Glomerular visceral epithelial cell (primary cell): ENCODE data around the gene FN1.
"Not testable (repeated sequence)": the region's sequence is repeated elsewhere in the genome, so short reads cannot be mapped to it uniquely, and the experiment has no call there.

Source experiments
- DNase-seq: peaks from one replicate; pipeline ENCODE4 v3.0.0-alpha.2; 2016; ENCODE audit errors: extremely low spot score

FN1 gene

DNA sequence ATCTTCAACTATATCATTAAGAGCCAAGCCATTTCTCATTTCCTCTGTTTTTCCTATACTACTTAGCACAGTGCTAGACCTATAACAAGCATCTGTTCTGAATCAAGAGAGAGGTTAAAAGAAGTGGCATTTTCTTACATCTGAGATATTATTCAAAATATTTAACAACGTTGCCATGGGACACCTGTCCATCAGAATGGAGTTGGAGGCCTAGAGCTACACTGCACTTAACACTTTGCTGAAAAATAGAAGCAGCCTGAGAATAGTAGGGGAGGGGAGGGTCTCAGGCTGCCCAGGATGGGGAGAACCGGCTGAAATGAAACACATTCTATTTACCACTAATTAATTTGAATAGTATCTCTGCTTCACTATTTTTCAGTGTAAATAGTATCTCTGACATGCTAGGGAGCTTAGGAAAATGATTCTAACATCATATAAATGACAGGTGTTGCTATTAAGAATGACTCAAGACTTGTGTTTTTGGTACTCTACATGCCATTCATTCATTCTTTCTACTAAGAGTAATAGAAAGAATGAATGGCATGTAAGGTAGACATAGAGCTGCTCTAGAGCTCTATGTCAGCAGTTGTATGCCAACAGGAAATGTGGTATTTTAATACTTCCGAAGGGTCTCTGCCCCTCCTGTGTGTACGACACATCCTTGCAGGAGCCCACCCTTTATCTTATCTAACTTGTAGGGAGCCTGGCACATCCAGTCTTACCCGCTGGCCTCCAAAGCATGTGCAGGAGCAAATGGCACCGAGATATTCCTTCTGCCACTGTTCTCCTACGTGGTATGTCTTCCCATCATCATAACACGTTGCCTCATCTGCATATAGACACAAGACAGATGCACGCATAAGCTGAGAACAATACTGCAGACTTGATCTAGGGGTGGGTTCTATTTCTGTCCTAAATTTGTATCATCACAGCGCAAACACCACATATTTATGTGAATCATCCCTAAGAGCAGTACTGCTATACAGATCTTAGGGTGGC is 71.4 kb downstream of the FN1 start:
- DNase-seq, result no peak

DNA sequence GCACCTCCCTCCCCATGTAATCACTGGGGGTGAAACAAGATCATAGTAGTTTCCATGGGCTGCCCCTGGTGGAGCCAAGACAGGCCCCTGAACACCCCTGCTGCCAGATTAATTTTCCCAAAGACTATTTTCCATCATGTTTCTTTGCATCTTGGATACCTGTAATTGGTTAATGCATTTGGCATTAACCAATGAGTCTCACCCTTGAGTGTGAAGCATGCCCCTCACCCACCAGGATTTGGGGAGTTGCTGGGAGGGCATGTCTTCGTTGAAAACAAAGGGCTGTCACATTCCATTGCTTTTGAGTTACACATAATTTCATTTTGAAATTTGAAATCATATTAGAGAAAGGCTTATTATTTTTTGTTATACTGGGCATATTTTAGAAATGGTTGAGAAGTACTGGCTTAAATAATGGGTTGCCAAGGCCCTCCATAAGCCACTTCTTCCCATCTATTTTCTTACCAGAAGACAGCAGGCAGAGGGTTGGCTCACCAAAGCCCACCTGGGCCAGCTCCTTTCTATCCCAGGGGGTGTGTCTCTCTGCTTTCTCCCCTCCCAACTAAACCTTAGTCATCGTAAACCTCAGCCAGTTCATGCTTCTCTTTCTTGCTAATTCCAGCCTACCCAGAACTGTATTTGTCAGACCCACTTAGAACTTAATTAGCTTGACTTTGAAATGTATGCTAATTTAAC is 72.3 kb downstream of the FN1 start:
- no peak for DNase-seq

DNA sequence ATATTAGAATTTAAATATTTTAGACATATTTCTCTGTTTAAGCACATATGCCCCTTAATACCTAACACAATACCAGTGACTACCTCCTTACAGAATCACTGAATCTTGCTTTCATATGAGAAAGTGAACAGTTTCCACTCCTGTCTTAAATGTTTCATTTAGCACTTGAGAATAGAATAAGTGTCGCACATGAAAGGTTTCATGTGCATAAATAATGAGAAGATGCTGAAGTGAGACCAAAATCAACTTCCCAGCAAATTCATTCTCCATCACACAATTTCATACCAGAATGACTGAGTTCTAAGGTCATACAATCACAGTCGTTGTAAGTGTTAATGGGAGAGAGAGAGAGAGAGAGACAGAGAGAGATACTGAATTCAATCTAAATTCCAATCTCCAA is 72.8 kb downstream of the FN1 start:
- no peak for DNase-seq

DNA sequence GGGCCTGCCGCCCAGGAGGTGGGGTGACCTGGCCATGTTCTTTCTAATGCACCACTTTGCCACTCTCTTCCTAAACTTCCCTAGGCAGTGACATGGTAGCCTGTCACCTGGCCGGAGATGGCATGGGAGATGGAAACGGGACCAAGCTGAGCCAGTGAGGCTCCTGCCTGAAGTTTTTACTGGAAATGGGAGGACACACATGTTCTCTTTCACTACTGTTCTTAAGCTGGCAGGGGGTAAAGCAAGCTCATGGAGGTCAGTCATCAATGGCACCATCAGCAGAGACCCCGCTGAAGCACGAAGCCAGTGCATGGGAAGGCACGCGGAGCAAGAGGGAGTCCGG is 73.3 kb downstream of the FN1 start:
- no peak for DNase-seq

DNA sequence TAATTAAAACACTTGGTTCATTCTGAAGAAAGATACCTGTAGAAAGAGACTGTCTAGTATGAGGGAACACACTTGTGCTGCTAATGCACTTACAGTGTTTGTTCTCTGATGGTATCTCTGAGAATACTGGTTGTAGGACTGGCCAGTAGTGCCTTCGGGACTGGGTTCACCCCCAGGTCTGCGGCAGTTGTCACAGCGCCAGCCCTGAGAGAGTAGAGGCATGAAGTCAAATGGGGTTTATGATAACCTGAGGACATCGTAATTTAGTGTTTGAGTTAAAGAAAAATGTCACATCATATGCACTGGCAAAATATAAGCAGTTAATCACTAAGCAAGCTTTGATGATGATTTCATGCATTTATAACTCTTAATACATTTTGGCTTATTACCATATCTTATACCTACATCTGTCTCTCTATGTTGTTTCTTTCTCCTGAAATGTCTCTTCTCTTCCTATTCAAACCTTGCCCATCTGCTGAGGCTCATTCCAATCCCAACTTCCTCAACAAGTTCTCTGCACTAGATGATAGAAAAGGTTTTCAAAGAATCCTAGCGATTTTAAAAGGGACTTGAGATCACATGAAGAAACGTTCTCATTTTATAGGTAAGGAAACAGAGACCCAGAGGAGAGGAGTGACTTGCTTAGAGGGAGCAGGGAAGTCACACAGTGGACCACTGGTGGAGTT is 73.8 kb downstream of the FN1 start:
- DNase-seq, result no peak

DNA sequence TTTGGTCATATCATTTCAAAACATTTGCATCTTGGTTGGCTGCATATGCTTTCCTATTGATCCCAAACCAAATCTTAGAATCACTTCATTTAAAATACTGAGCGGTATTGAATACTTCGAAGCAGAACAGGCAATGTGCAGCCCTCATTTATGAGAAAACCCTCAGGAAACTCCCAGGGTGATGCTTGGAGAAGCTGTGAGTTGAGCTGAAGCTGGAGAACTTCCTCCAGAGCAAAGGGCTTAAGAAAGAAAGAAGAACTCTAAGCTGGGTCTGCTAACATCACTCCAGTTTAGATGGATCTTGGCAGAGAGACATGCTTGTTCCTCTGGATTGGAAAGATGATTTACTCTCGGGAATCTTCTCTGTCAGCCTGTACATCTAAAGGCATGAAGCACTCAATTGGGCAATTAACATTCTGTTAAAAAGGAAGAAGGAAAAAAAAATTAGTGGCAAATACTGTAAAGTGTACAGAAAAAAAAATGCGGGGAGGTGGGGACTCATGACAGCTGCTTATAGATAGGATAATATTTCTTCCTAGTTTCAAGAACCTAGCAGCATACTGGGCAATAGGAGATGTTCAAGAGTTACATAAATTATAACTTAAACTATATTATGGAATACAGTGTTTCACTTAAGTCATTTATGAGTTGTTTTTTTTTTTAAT is 74.5 kb downstream of the FN1 start:
- no peak for DNase-seq

DNA sequence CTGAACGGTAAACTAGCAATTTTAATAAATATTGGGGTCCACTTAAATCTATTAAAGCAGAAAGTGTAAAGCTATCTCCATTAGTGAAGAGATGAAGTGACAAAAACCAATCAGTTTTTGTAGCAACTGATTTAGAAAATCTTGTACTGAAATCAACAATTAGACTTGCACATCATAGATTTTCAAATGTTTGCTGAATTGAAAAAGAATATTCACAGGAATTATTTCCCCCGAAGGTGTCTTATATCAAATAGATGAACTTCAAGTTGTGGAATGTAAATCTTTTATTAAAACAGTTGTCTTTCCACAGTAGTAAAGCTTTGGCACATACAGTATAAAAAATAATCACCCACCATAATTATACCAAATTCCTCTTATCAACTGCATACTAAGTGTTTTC is 75.3 kb downstream of the FN1 start:
- DNase-seq, result no peak

DNA sequence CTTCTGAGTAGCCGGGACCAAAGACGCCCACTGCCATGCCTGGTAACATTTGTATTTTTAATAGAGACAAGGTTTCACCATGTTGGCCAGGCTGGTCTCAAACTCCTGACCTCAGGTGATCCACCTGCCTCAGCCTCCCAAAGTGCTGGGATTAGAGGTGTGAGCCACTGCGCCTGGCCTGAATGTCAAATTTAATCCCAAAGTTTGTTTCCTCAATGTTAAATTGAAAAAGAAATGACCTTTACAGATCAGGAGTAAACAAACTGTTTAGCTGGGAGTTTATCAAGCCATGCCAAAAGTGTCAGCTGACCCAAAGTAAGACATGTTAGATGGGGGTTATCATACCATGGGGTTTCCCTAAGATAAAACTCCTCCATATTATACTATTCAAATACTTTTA is 75.8 kb downstream of the FN1 start:
- not testable (repeated sequence) for DNase-seq

DNA sequence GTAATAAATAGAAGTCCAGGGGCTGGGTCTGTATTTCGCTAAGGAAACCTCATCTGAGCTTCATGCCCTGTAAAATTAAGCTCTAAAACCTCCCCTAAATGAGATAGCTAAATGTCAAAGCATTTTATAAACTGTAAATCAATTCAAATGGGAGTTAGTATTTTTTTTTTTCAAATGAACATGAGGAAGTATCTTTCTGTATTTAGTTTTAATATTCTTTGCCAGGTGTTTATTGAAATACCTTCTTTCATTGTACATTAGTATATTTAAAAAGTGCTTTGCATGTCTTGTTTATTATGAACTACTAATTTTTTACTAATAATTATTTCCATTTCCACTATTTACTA is 76.3 kb downstream of the FN1 start:
- no peak for DNase-seq

DNA sequence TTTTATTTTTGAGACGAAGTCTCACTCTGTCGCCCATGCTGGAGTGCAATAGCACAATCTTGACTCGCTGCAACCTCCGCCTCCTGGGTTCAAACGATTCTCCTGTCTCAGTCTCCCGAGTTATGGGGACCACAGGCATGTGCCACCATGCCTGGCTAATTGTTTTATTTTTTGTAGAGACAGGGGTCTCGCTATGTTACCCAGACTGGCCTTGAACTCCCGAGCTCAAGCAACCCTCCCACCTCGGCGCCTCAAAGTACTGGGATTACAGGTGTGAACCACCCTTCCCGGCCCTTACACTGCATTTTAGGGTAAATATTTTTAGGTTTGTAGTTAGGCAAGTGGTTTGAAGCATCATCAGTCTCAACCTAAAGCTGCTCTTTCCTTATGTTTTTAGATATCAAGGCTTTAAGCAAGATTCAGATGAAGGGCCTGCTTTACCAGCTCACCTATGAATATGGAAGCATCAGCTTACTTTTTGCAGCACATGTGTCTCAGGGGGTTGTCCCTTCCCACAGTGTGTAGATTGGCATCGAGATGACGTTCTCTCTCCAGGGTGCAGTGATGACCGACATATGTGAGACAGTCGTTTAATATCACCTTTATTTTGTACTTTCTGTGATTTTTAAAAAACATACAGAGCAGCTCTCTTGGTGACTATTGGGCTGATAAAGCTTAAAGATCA is 76.8 kb downstream of the FN1 start:
- peak; percentile 42 for DNase-seq

DNA sequence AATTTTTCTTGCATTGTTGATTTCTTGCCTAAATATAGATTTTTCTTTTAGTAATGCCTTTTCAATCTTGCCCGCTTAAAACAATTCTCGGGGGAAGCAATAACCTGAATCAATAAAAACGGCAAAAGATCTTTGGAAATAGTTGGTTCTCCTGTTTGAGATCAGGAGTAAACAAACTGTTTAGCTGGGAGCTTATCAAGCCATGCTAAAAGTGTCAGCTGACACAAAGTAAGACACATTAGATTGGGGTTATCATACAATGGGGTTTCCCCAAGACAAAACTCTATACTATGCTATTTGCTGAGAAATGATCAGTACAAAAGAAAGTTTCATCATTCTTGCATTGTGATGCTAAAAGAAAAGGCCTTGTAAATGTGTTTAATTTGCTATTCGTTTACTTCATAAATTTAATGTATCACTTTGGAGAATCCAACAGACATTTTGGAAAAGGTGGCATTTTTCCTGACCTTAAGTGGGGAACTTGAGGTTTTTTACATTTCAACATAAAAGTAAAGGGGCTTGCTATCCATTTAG is 77.5 kb downstream of the FN1 start:
- no peak for DNase-seq

DNA sequence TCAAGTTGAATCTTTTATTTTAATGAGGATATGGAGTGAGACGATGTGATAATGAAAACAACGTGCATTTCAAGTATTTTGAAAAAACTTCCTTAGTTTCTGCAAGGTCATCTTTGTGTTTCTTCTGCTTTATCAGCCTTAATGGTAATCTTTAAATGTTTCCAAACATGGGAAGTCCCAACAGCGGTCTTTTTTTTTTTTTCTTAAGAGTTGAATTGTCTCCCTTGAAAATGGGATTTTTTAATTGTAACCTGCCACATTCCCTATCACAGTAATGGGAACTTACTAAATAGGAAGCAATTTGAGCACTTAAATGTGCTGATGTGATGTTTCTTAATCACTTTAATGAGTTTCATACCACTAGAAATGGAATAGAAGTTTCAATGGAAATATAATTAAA is 78.2 kb downstream of the FN1 start:
- DNase-seq, result no peak

DNA sequence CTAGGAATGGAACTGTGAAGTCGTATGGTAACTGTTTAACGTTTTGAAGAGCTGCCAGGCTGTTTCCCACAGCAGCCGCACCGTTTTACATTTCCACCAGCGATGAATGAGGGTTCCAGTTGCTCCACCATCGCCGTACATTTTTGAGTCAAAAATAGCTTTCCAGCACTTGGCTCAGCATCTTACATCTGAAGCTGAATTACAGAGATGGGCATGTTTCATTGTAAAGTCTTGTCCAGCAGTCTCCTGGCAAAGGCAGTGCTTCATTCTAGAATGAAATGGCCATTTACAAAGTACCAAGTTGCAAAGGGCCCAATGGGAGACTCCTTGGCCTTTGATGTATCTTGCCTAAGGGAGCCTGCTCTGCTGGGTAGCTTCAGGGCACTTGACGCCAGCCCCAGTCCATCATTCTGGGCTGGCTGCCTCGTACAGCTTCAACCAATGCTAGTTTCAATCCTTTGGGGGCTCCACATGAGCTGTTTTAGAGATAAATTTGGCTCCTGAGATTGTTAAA is 78.9 kb downstream of the FN1 start:
- peak; percentile 53 for DNase-seq

DNA sequence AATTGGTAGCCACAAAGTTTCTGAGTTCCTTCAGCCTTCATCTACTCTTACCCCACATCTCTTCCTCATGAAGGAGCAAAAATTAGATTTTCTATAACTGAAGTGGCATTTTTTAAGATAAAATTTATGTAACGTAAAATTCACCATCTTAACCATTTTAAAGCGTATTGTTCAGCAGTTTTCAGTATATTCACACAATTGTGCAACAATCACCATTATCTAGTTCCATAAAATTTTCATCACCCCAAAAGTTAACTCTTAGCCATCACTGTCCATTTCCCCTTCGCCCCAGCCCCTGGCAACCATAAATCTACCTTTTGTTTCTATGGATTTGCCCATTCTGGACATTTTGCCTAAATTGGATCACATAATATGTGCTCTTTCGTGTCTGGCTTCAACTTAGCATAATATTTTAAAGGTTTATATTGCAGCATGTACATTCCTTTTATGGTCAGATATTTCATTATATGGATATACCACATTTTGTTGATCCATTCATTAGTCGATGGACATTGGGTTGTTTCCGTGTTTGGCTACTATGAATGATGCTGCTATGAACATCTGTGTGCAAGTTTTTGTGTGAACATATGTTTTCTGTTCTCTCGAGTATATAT is 79.4 kb downstream of the FN1 start:
- no peak for DNase-seq

DNA sequence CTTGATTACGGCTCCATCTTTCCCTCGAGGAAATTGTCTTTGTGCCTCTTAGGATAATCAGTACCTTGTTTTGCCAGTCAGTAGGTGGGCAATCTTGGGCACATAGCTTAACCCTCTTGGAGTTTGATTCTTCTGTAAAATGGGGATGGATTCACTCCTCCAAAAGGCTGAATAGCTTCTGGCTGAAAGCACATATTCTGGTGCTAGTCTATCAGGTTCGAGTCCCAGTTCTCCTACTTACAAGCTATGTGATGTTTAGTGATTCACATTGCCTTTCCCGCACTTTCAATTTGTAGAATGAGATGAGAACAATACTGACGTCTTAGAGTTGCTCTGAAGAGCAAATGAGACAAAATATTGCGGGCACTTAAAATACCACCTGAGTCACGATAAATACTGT is 80.1 kb downstream of the FN1 start:
- no peak for DNase-seq

DNA sequence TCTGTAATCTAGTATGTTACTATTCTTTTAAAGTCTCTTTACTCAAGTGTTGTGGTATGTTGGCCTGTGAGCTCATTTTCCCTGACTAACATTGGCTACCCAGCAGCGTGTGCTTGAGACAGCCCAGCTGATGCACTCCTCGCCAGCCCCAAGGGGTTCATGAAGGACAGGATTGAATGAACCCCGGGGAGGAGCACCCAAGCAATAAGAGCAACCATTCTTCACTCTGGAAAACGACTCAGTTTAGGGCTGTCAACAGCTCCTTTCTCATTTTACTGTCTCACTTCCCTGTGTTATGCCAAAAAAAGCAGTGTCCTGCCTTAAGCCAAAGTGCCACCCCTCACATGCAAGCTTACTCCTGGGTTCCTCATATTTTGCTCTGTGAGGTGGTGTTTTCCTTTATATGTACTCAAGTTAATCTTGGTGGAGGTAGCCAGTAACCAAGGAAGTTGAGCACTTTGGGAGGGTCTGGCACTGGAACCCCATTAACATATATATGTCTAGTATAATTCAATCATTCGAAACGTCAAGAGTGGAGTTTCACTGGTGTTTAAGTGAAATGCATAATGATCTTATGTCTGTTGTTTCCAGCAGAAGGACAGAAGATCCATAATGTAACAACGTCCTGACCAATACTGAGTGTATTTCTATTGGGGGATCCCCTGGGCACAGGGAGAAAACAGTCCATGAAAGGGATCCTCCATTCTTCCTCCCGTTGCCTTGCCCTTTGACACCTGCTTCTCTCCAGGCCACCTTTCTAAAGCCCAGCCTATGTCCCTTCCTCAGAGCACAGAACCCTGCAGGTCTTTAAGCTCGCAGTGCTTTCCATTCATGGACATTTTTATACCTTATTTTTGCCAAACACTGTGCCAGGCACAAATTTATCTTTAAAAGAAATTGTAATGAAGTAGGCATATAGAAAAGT is 80.8 kb downstream of the FN1 start:
- no peak for DNase-seq

DNA sequence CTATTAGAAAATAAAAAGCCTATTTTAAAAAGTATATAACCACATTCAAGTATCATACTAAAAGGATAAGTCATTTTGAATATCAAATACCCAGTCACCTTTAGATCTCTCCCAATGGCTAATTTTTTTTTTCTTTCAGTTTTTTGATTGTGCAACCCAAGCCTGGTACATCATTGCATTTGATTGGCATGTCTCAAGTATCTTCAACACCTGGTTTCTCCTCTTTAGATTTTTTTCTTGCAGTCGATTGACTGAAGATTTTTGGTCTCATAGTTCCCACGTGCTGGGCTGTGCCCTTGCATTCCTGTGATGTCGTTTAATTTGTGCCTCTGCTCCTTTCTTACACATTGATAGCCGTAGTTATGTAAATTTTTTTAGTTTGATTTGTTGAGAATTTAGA is 83.3 kb downstream of the FN1 start:
- DNase-seq, result no peak

DNA sequence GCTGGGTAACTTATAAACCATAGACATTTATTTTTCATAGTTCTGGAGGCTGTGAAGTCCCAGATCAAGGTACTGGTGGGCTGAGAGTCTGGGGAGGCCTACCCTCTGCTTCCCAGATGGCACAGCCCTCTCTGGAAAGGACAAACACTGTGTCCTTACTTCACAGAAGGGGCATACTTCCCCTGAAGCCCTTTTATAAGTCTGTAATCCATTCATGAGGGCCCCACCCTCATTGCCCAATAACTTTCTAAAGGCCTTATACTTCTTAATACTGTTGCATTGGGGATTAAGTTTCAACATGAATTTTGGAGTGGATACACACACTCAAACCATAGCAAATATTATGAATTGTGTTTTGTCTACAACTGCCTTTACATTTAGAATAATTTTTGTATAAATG is 88.0 kb downstream of the FN1 start:
- DNase-seq, result no peak

DNA sequence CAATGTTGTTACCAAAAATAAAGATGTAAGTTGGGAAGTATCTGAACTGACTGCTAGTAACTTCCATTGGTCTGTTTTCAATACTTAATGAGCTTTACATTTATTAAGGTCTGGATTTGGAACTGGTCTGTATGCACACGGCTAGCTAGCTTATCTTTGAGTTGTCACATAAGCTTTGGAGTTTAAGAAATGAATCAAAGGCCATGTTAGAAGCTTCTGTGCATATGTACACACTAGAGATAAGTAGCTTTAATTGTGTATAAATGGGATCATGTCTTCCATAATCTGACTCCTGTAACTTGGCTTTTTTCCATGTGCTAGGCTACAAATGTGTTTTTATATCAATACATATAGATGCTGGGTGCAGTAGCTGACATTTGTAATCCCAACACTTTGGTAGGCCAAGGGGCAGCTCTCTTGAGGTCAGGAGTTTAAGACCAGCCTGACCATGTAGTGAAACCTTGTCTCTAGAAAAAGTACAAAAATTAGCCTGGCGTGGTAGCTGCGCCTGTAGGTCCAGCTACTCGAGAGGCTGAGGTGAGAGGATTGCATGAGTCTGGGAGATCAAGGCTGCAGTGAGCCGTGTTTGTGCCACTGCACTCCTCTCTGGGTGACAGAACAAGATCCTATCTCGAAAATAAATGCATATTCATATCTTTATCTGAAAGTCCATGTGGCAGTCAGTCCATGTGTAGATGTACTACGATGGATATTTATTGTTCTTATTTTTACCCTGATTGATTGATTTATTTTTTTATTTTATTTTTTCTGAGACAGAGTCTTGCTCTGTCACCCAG is 96.8 kb downstream of the FN1 start:
- no peak for DNase-seq
